Bone marrow (tissue), 2 donors: ENCODE measurements around the gene SERAC1.
"Not testable (repeated sequence)": the region's sequence is repeated elsewhere in the genome, so short reads cannot be mapped to it uniquely, and the experiment has no call there.

ENCODE experiments used
- DNase-seq, 2 donors: peaks; one replicate each; lab custom pipeline; 2025; lab: John Stamatoyannopoulos, UW

Gene SERAC1

DNA sequence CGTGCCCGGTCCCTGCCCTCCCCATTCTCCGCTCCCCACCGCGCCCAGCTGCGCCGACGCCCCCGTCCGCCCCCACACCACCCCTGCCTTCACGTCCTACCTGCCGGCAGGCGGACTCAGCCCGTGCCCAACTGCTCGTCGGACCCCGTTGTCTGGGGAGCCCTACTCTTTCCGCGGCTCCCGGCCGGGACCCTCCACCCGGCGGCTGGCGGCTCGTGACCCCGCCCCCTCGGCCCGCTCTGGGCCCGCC lies at the start of gene SERAC1:
Gene SERAC1 (minus strand): TSS at position 223 of the 250 bp plus-strand sequence. CDS start 9,899 bp downstream, outside the sequence.
- DNase-seq = no peak

GRCh38 chr6:158213925-158214674 lies 46.0 kb upstream of the SERAC1 start:
- DNase-seq = peak; percentile 5 to 73

- DNase-seq = no peak
Measured at GRCh38 chr6:158211273-158212055, 43.4 kb upstream of the SERAC1 start.

GRCh38 chr6:158209582-158210333 lies 41.7 kb upstream of the SERAC1 start:
- DNase-seq = not testable (repeated sequence)

GRCh38 chr6:158208226-158209030 lies 40.4 kb upstream of the SERAC1 start:
- DNase-seq = peak in 1 of 2 donors; percentile 28

- DNase-seq = no peak
Measured at GRCh38 chr6:158207422-158207788, 39.3 kb upstream of the SERAC1 start.

- no peak for DNase-seq
Measured at GRCh38 chr6:158206740-158207421, 38.8 kb upstream of the SERAC1 start.

DNA sequence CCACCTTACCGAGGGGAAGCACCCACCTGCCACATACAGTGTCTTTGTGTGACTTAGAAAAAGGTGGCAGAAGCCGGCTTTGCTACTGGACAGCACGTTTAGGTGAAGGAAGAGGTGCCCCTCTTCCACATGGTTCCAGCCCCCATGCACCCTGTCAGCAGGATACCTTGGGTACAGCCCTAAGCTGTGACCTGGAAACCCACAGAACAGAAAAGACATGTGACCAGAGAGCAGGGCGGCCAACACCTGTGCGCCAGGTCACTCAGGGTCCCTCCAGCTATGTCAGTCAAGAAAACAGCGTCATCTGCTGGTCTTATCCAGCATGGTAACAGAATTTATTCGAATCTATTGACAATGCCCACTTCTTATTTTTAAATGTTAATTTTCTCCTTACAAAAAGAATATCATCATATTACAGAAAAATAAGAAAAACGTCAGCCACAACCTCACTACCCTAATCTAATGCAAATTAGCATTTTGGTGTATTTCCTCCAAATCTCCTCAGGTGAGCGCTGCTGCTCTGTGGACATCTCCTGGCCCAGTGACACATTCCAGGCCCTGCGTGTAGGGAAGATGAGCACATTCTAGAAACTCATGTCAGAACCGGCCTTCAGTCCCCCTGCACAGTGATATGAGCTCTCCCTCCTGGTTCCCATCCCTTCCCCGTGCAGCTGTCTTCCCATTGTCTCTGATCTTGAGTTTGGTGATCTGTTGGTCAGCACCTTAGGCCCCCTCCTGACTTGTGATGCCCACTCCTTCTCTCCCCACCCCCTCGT lies 37.3 kb upstream of the SERAC1 start:
- DNase-seq = no peak

DNA sequence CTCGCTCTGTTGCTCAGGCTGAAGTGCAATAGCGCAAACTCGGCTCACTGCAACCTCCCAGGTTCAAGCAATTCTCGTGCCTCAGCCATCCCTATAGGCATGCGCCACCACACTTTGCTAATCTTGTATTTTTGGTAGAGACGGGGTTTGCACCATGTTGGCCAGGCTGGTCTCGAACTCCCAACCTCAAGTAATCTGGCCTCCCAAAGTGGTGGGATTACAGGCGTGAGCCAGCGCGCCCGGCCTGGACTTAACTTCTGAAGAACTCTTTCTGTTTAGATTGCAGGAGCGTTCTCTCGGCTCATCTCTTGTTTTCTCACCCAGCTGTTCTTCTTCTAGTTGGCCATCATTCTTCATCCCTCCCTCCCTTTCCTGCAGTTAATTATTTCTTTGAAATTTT lies 30.4 kb upstream of the SERAC1 start:
- no peak for DNase-seq

GRCh38 chr6:158194487-158195280 lies 26.6 kb upstream of the SERAC1 start:
- DNase-seq = no peak

- DNase-seq = no peak
Measured at GRCh38 chr6:158191761-158192160, 23.7 kb upstream of the SERAC1 start.

- no peak for DNase-seq
Measured at GRCh38 chr6:158191032-158191431, 23.0 kb upstream of the SERAC1 start.

DNA sequence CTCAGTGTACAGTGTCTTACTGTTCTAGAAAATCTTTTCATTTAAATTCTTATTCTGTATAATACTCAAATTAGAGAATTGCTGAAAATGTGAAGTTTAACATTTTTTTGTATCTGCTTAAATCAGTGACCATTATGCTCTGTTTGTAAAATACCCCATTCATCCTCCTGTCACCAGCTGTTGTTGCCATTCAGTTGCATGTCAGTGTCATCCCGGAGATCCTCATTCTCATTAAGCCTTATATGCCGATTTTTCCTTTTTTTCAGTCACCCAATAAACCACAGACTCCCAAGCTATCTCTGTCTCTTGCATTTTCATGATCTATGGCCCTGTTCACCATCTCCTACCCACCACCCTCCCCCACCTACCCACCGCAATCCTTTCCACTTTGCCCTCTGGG lies 20.5 kb upstream of the SERAC1 start:
- DNase-seq = no peak

DNA sequence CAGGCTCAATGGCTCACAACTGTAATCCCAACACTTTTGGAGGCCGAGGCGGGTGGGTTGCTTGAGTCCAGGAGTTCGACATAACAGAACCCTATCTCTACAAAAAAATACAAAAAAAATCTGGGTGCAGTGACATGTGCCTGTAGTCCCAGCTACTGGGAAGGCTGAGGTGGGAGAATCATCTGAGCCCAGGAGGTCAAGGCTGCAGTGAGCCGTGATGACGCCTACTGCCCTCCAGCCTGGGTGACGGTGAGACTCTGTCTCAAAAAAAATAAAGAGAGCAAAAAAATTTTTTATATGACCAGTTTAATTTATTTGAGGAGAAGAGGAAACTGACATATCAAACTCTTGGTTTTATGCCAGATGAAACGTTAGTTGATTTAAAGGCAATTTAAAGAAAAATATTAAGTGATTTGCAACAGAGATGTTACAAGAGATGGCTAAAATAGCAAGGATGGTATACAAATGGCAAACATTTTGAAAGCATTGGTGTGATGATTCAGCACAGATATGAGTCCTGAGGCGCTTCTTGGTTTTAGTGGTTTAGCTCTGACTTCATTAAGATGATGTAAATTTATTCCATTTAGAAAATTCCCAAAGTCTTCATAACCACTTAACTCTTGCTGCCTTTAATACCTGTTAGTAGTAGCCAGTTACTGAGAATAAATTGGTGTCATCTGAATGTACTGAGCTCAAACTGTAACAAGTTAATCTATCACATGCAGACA lies 17.8 kb upstream of the SERAC1 start:
- DNase-seq = no peak

- no peak for DNase-seq
Measured at GRCh38 chr6:158184608-158185007, 16.5 kb upstream of the SERAC1 start.

- DNase-seq = not testable (repeated sequence)
Measured at GRCh38 chr6:158183174-158183972, 15.3 kb upstream of the SERAC1 start.

GRCh38 chr6:158177712-158178111 lies 9.7 kb upstream of the SERAC1 start:
- DNase-seq = not testable (repeated sequence)

GRCh38 chr6:158175111-158175510 lies 7.0 kb upstream of the SERAC1 start:
- DNase-seq = no peak
